ENCODE measurements around the gene SEPTIN2.

Gene SEPTIN2

DNA sequence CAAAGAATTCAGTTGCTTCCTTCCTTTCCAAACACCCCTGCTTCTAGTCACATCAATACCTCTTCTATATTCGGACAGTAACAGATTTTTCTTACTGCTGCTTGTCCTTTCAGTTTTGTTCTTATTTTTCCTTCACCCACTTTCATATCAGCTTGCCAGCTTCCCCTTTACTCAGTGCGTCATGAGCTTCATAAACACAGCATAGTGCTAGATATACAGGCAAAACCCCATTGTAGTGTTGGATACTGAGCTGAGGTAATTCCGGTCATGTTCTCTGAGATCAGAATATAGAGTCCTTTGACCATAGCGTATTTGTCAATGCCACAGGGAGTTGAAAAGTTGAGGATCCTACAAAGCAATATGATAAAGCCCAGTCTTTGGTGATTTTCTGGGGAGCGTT, 42.7 kb downstream of the SEPTIN2 start:
- H3K27ac Mint-ChIP-seq: peak overlapping the region in 1 of 3 experiments; percentile 16
- peak overlapping the region; percentile 67 to 83 (median 83) for H3K4me3 Mint-ChIP-seq
- peaks cover 11% of the 10 kb centered on the region for H3K36me3 Mint-ChIP-seq (ENCODE audit: low read depth)
- TF ChIP-seq, protein P1, sequence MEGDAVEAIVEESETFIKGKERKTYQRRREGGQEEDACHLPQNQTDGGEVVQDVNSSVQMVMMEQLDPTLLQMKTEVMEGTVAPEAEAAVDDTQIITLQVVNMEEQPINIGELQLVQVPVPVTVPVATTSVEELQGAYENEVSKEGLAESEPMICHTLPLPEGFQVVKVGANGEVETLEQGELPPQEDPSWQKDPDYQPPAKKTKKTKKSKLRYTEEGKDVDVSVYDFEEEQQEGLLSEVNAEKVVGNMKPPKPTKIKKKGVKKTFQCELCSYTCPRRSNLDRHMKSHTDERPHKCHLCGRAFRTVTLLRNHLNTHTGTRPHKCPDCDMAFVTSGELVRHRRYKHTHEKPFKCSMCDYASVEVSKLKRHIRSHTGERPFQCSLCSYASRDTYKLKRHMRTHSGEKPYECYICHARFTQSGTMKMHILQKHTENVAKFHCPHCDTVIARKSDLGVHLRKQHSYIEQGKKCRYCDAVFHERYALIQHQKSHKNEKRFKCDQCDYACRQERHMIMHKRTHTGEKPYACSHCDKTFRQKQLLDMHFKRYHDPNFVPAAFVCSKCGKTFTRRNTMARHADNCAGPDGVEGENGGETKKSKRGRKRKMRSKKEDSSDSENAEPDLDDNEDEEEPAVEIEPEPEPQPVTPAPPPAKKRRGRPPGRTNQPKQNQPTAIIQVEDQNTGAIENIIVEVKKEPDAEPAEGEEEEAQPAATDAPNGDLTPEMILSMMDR (IDR thresholded peaks at IDR 0.05; ENCODE audit: unreplicated experiment in 3 of 3): no peak
- no peaks in the 10 kb centered on the region for H3K27me3 Mint-ChIP-seq (ENCODE audit: low read depth)
- no peaks in the 10 kb centered on the region for H3K9me3 Mint-ChIP-seq
- H3K4me1 Mint-ChIP-seq: peaks cover 50% of the 10 kb centered on the region

DNA sequence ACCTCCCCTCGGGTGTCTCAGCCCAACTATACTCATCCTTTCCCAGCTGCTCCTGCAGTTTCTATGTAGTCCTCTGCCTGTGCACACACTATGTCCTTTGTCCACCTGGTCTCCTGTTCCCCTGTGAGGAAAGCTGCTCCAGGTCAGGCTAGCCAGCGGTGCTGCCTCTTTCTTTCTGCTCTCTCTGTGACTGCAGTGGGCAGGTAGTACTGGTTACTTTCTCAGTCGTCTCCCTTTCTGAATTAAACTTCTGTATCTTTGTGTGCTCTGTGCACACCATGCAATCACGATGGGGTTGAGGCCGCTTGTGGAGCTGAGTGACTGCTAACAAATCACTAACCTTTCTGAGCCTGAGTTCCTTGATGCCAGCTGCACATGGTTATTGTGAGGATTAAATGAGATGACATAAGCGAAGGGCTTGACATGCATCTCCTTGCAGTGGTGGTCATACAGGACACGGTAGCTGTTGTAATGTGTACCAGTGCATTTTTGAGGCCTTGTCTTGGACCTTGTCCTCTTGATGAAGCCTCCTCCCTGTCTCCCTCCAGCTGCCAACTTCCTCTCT, 43.8 kb downstream of the SEPTIN2 start:
- no peaks in the 10 kb centered on the region for H3K27me3 Mint-ChIP-seq (ENCODE audit: low read depth)
- H3K27ac Mint-ChIP-seq: no peak overlapping the region
- H3K36me3 Mint-ChIP-seq (ENCODE audit: low read depth): peaks cover 8% of the 10 kb centered on the region
- peak overlapping the region; percentile 22 to 61 (median 54) for H3K4me3 Mint-ChIP-seq
- TF ChIP-seq, protein P1 (IDR thresholded peaks at IDR 0.05; ENCODE audit: unreplicated experiment in 3 of 3): no peak
- no peaks in the 10 kb centered on the region for H3K9me3 Mint-ChIP-seq
- peaks cover 43% of the 10 kb centered on the region for H3K4me1 Mint-ChIP-seq

DNA sequence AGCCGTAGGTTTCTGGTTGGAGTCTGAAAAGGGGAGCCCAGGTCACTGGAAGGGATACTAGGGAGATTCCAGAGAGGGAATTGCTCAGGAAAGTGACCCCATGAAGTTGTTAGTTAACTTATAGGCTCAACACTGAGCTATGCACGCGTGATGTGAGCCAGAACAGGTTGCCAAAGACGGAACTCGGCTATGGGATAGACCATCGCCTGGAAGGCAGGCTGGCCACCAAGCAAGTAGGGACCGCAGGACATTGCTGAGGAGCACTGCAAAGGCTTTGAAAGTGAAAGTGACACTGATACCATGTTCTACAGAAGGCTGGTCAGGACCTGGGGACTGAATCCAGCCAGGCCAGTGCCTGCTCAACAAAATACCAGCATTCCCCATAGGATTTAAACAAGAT, 47.7 kb downstream of the SEPTIN2 start:
- Mint-ChIP-seq H3K27ac (no peak overlapping the region), H3K9me3 (no peaks in the 10 kb centered on the region), H3K4me1 (peaks cover 38% of the 10 kb centered on the region), H3K27me3 (ENCODE audit: low read depth) (no peaks in the 10 kb centered on the region), H3K4me3 (no peak overlapping the region), H3K36me3 (ENCODE audit: low read depth) (peaks cover 9% of the 10 kb centered on the region)
- TF ChIP-seq, protein P1 (IDR thresholded peaks at IDR 0.05; ENCODE audit: unreplicated experiment in 3 of 3): no peak

DNA sequence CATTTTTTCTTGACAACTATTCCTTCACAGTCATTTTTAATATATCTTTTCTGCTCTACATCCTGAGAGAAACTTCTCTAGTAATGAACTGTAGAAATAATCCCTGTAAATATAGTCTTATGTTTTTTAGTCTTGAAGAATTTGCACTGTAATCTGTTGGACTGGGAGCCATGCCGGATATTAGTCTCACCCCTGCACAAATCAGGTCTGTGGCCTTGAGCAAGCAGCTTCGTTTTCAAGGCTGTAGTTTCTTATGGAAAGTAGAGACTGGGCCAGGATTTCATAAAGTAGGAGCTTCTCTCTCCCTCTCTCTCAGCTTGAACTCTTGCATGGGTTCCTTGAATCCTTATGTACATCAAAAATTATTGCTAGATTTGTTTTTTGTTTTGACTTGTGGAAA, 49.1 kb downstream of the SEPTIN2 start:
- no peak overlapping the region for H3K27ac Mint-ChIP-seq
- no peak overlapping the region for H3K4me3 Mint-ChIP-seq
- TF ChIP-seq, protein P1 (IDR thresholded peaks at IDR 0.05; ENCODE audit: unreplicated experiment in 3 of 3): no peak
- no peaks in the 10 kb centered on the region for H3K27me3 Mint-ChIP-seq (ENCODE audit: low read depth)
- peaks cover 26% of the 10 kb centered on the region for H3K4me1 Mint-ChIP-seq
- H3K9me3 Mint-ChIP-seq: no peaks in the 10 kb centered on the region
- peaks cover 9% of the 10 kb centered on the region for H3K36me3 Mint-ChIP-seq (ENCODE audit: low read depth)

DNA sequence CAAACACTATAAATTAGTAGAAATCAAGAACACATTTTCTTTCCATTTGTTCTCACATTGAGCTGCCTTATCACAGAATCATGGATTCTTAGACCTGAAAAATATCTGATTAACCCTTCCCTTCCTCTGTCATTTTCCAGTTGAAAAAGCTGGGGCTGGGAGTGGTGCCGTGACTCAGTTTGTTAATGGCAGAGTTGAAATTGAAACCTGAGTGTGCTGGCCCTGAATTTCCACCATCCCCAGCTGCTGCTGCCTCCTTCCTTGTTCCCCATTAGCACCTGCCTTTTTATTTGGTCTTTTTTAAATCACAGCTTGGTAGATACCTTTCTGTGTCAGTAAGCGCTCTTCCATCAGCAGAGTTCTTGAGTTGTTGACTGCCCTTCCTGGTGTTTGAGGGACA, 51.0 kb downstream of the SEPTIN2 start:
- H3K36me3 Mint-ChIP-seq (ENCODE audit: low read depth): peaks cover 9% of the 10 kb centered on the region
- H3K9me3 Mint-ChIP-seq: no peaks in the 10 kb centered on the region
- peaks cover 12% of the 10 kb centered on the region for H3K4me1 Mint-ChIP-seq
- TF ChIP-seq, protein P1 (IDR thresholded peaks at IDR 0.05; ENCODE audit: unreplicated experiment in 3 of 3): no peak
- no peak overlapping the region for H3K4me3 Mint-ChIP-seq
- H3K27me3 Mint-ChIP-seq (ENCODE audit: low read depth): no peaks in the 10 kb centered on the region
- no peak overlapping the region for H3K27ac Mint-ChIP-seq

DNA sequence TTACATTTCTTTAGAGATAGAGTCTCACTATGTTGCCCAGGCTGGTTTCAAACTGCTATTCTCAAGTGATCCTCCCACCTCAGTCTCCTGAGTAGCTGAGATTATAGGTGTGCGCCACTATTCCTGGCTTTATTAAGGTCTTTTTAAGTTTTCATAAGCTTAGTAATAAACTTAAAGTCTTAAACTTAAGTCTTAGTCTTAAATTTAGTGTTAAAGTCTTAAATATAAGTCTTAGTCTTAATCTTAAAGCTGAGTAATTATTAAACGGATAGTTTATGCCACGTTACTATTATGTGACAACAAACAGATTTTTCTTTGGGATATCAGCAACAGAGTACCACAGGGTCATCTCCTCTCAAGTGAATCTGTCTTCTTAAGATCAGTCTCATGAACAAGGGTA, 52.9 kb downstream of the SEPTIN2 start:
- no peak overlapping the region for H3K27ac Mint-ChIP-seq
- H3K9me3 Mint-ChIP-seq: no peaks in the 10 kb centered on the region
- H3K36me3 Mint-ChIP-seq (ENCODE audit: low read depth): peaks cover 9% of the 10 kb centered on the region
- TF ChIP-seq, protein P1 (IDR thresholded peaks at IDR 0.05; ENCODE audit: unreplicated experiment in 3 of 3): no peak
- peaks cover 12% of the 10 kb centered on the region for H3K4me1 Mint-ChIP-seq
- no peaks in the 10 kb centered on the region for H3K27me3 Mint-ChIP-seq (ENCODE audit: low read depth)
- no peak overlapping the region for H3K4me3 Mint-ChIP-seq
